ENCODE measurements around the gene SPRED1. TPM values are rescaled to one million over a fixed set of nuclear protein-coding genes. Genes with fewer than 3 reads are reported as not detected.

Gene SPRED1
- total and polyA plus RNA-seq, 2 experiments from 2014 or later: 8.2 to 23.2 TPM

GRCh38 chr15:38362355-38362754, 109.7 kb downstream of the SPRED1 start:
- WGBS (ENCODE audit: low lambda C conversion rate, missing lambda C conversion rate): 88% methylated on average over 3 of the region's 3 CpGs
- no peak overlapping the region for H2AFZ ChIP-seq
- H3K9me2 ChIP-seq (replicated peaks; ENCODE audit: insufficient read depth): no peaks in the 10 kb centered on the region
- TF ChIP-seq CTCF (IDR thresholded peaks at IDR 0.05; ENCODE audit: poor library complexity): no peak
- TF ChIP-seq EZH2 (IDR thresholded peaks at IDR 0.05; ENCODE audit: borderline replicate concordance): no peak
- no peak for TF ChIP-seq EZH2phosphoT487 (IDR thresholded peaks at IDR 0.05; ENCODE audit: low read depth, severe bottlenecking, unreplicated experiment)
- no peaks in the 10 kb centered on the region for H3K4me1 ChIP-seq (ENCODE audit: insufficient read depth)
- no peaks in the 10 kb centered on the region for H3K27me3 ChIP-seq
- no peaks in the 10 kb centered on the region for H3K79me2 ChIP-seq
- no peaks in the 10 kb centered on the region for H3K36me3 ChIP-seq (replicated peaks; ENCODE audit: insufficient read depth, low read depth)
- no peaks in the 10 kb centered on the region for H3K9me3 ChIP-seq (ENCODE audit: low read depth)
- no peak for DNase-seq (ENCODE audit: low spot score)
- no peak overlapping the region for H3K4me3 ChIP-seq
- H3K27ac ChIP-seq: no peak overlapping the region
- no peak overlapping the region for H3K4me2 ChIP-seq
- H4K20me1 ChIP-seq (ENCODE audit: insufficient read depth, poor library complexity, severe bottlenecking): no peaks in the 10 kb centered on the region

GRCh38 chr15:38367476-38367875, 114.8 kb downstream of the SPRED1 start:
- H3K27ac ChIP-seq: no peak overlapping the region
- TF ChIP-seq CTCF (IDR thresholded peaks at IDR 0.05; ENCODE audit: poor library complexity) (no peak), EZH2 (IDR thresholded peaks at IDR 0.05; ENCODE audit: borderline replicate concordance) (no peak), EZH2phosphoT487 (IDR thresholded peaks at IDR 0.05; ENCODE audit: low read depth, severe bottlenecking, unreplicated experiment) (no peak)
- H4K20me1 ChIP-seq (ENCODE audit: insufficient read depth, poor library complexity, severe bottlenecking): no peaks in the 10 kb centered on the region
- no peaks in the 10 kb centered on the region for H3K9me3 ChIP-seq (ENCODE audit: low read depth)
- H3K27me3 ChIP-seq: no peaks in the 10 kb centered on the region
- H3K4me2 ChIP-seq: no peak overlapping the region
- H2AFZ ChIP-seq: no peak overlapping the region
- WGBS (ENCODE audit: low lambda C conversion rate, missing lambda C conversion rate): 91% methylated on average over 2 of the region's 2 CpGs
- DNase-seq (ENCODE audit: low spot score): no peak
- H3K4me1 ChIP-seq (ENCODE audit: insufficient read depth): no peaks in the 10 kb centered on the region
- H3K4me3 ChIP-seq: no peak overlapping the region
- H3K9me2 ChIP-seq (replicated peaks; ENCODE audit: insufficient read depth): no peaks in the 10 kb centered on the region
- no peaks in the 10 kb centered on the region for H3K79me2 ChIP-seq
- H3K36me3 ChIP-seq (replicated peaks; ENCODE audit: insufficient read depth, low read depth): no peaks in the 10 kb centered on the region

GRCh38 chr15:38369936-38370478, 117.4 kb downstream of the SPRED1 start:
- Histone ChIP-seq H3K9me3 (ENCODE audit: low read depth) (no peaks in the 10 kb centered on the region), H3K4me2 (no peak overlapping the region), H3K27me3 (no peaks in the 10 kb centered on the region), H3K4me1 (ENCODE audit: insufficient read depth) (no peaks in the 10 kb centered on the region), H3K4me3 (no peak overlapping the region), H2AFZ (no peak overlapping the region), H3K27ac (no peak overlapping the region), H3K79me2 (no peaks in the 10 kb centered on the region), H4K20me1 (ENCODE audit: insufficient read depth, poor library complexity, severe bottlenecking) (no peaks in the 10 kb centered on the region), H3K9me2 (replicated peaks; ENCODE audit: insufficient read depth) (no peaks in the 10 kb centered on the region), H3K36me3 (replicated peaks; ENCODE audit: insufficient read depth, low read depth) (no peaks in the 10 kb centered on the region)
- DNase-seq (ENCODE audit: low spot score): no peak
- TF ChIP-seq EZH2 (IDR thresholded peaks at IDR 0.05; ENCODE audit: borderline replicate concordance) (no peak), EZH2phosphoT487 (IDR thresholded peaks at IDR 0.05; ENCODE audit: low read depth, severe bottlenecking, unreplicated experiment) (no peak), CTCF (IDR thresholded peaks at IDR 0.05; ENCODE audit: poor library complexity) (no peak)
- WGBS (ENCODE audit: low lambda C conversion rate, missing lambda C conversion rate): 76% methylated on average over 4 of the region's 4 CpGs

All from hepatocyte (in vitro differentiated cells).